A549 treated with ZK216348 at 1 μM for 4 hours (cell line): ENCODE measurements around the gene CDK2. TPM values are rescaled to one million over a fixed set of nuclear protein-coding genes. Genes with fewer than 3 reads are reported as not detected.

ENCODE experiments used
- total RNA-seq: library from RNA; stranded (reverse); fragments of 200-300 nt; extraction: Qiagen RNA extraction; gene quantifications from 5 replicates; pipeline ENCODE4 v1.2.3, GENCODE V29; 2022; ENCODE audit warnings: low read depth

CDK2 gene
- total RNA-seq = 48.3 to 60.3 TPM (median 53.6 TPM) in 5 replicates

GRCh38 chr12:55966408-55967281, at the start of gene CDK2:
Gene CDK2 (plus strand): TSS chr12:55966830. CDS start chr12:55967009, 179 bp downstream.

GRCh38 chr12:55927588-55928502, 38.8 kb upstream of the CDK2 start, which contains the start of gene PYM1:
Gene PYM1 (minus strand): TSS chr12:55927894. CDS start chr12:55927761, 133 bp downstream.

GRCh38 chr12:55930771-55931316, 35.8 kb upstream of the CDK2 start, which contains the start of gene DGKA:
Gene DGKA (plus strand): TSS chr12:55931162. CDS start chr12:55936504, 5,342 bp downstream.

DNA sequence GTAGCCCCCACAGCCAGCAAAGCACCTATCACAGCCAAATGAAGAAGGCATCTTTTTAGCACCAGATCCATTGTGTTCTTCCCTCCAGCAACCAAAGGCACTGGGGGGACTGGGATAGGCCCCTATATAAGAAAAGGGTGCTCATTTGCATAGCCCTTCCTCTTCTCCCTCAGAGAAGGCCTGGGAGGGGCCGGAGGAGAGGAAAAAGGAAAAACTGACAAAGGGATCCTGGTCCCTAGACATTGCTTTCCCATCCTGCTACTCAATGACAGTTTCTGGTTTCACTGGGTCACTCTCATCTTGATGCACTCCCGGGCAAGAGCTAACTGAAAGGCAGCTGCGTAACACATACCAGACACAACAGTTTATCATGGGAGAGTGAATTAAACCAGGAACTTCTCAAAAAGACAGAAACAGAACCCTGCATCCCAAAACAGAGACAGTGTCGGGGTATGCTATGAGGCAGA, 656 bp upstream of the CDK2 start, which contains the start of gene PMEL:
PMEL (minus strand) TSS at position 102 of the 467 bp plus-strand sequence; CDS start at position 71, 31 bp downstream.

GRCh38 chr12:55973599-55974307, 7.1 kb downstream of the CDK2 start, which contains the start of gene RAB5B:
Gene RAB5B (plus strand): TSS chr12:55974078. CDS start chr12:55986961, 12,883 bp downstream.

GRCh38 chr12:55996715-55997534, 30.3 kb downstream of the CDK2 start, which contains the start of gene SUOX:
Gene SUOX (plus strand): TSS chr12:55997276. CDS start chr12:56002222, 4,946 bp downstream.

DNA sequence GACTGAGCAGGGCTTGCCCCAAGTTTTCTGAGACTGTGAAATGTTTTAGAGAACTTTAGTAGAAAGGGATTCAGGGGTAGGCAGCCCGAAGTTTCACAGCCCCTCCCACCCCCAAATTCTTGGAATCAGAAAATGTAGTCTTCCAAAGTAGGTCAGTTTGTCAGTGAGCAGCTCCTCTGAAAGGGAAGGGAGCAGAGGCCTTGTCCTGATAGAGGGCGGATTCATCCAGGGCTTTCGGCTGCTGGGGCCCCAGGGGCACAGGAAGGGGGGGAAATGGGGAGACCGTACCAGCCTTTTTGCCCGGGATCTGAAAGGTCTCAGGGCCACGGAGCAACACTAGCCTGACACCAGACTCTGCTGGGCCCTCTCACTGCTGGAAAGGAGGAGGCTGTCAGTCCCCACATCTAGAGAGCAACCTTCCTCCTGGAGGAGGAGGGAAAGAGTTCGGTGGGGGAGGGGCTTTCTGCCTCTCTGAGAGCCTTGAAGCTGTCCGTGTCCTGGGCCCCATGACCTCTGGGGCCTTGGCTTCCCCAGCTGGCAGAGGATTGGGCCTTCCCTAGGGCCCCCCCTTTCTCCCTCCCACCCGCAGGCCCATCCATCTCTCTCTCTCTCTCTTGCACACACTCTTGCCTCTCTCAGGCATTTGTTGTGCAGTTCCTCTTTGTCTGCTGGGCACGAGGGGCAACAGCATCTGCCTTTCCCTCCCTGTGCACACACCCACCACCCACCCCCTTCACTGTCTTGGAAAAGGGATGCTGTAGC, 54.0 kb downstream of the CDK2 start, which contains the start of gene IKZF4:
IKZF4 (plus strand) TSS at position 621 of the 762 bp plus-strand sequence. CDS start 451 bp downstream, outside the sequence.

Other genes starting within 250 kb of the CDK2 start
- 1.3 to 3.7 TPM (median 2.9 TPM) in 5 replicates for gene RDH5, start 246.4 kb upstream of the CDK2 start, total RNA-seq
- gene CD63, start 237.8 kb upstream of the CDK2 start, total RNA-seq = 655 to 775 TPM (median 692 TPM) in 5 replicates
- 1.6 to 5.2 TPM (median 4.9 TPM) in 5 replicates for gene GDF11, start 223.7 kb upstream of the CDK2 start, total RNA-seq
- 87.9 to 174 TPM (median 93.1 TPM) in 5 replicates for gene SARNP, start 149.1 kb upstream of the CDK2 start, total RNA-seq
- gene ORMDL2, start 148.8 kb upstream of the CDK2 start, total RNA-seq = 77.5 to 103 TPM (median 99.1 TPM) in 5 replicates
- gene DNAJC14, start 137.2 kb upstream of the CDK2 start, total RNA-seq = 19.9 to 25.3 TPM (median 23.0 TPM) in 5 replicates
- 0.14 to 0.61 TPM (median 0.28 TPM) in 5 replicates for gene MMP19, start 123.9 kb upstream of the CDK2 start, total RNA-seq
- 36.7 to 44.1 TPM (median 39.9 TPM) in 5 replicates for gene PYM1, start 38.9 kb upstream of the CDK2 start, total RNA-seq
- gene DGKA, start 35.7 kb upstream of the CDK2 start, total RNA-seq = 13.8 to 21.2 TPM (median 19.1 TPM) in 5 replicates
- 0.38 to 1.3 TPM (median 0.74 TPM) in 5 replicates for gene PMEL, start 788 bp upstream of the CDK2 start, total RNA-seq
- gene RAB5B, start 7.2 kb downstream of the CDK2 start, total RNA-seq = 26.3 to 38.7 TPM (median 35.1 TPM) in 5 replicates
- 7.7 to 10.2 TPM (median 9.1 TPM) in 5 replicates for gene SUOX, start 30.4 kb downstream of the CDK2 start, total RNA-seq
- 1.9 to 3.0 TPM (median 2.5 TPM) in 5 replicates for gene IKZF4, start 54.2 kb downstream of the CDK2 start, total RNA-seq
- 598 to 732 TPM (median 664 TPM) in 5 replicates for gene RPS26, start 75.1 kb downstream of the CDK2 start, total RNA-seq
- gene ERBB3, start 113.3 kb downstream of the CDK2 start, total RNA-seq = 1.0 to 3.4 TPM (median 1.7 TPM) in 5 replicates
- 290 to 341 TPM (median 318 TPM) in 5 replicates for gene PA2G4, start 137.7 kb downstream of the CDK2 start, total RNA-seq
- 5,330 to 6,068 TPM (median 5,698 TPM) in 5 replicates for gene RPL41, start 149.8 kb downstream of the CDK2 start, total RNA-seq
- gene ZC3H10, start 151.4 kb downstream of the CDK2 start, total RNA-seq = 1.9 to 4.3 TPM (median 3.3 TPM) in 5 replicates
- gene ESYT1, start 161.4 kb downstream of the CDK2 start, total RNA-seq = 50.9 to 78.2 TPM (median 70.6 TPM) in 5 replicates
- 70.2 to 85.1 TPM (median 77.2 TPM) in 5 replicates for gene MYL6B, start 185.8 kb downstream of the CDK2 start, total RNA-seq
- 2,092 to 3,261 TPM (median 2,304 TPM) in 5 replicates for gene MYL6, start 191.5 kb downstream of the CDK2 start, total RNA-seq
- gene SMARCC2, start 222.7 kb downstream of the CDK2 start, total RNA-seq = 27.7 to 41.8 TPM (median 41.3 TPM) in 5 replicates